Measurements from ENCODE around the gene MNS1. TPM values are rescaled to one million over a fixed set of nuclear protein-coding genes. Genes with fewer than 3 reads are reported as not detected.

MNS1 gene
- total RNA-seq, 1 experiment from 2014 or later: 1.9 TPM

- in situ Hi-C loops (cut with HindIII; ENCODE audit: low pct_unique_long_range_greater_than_20kb, low sequenced_read_pairs): no loop called here
- no peak for DNase-seq (ENCODE audit: low read depth, low spot score)
These were observed 70.0 kb downstream of the MNS1 start for GRCh38 chr15:56394909-56395308.

- no peak for DNase-seq (ENCODE audit: low read depth, low spot score)
- in situ Hi-C loops (cut with HindIII; ENCODE audit: low pct_unique_long_range_greater_than_20kb, low sequenced_read_pairs): no loop called here
These were observed 71.7 kb downstream of the MNS1 start for GRCh38 chr15:56393277-56393676.

- in situ Hi-C loops (cut with HindIII; ENCODE audit: low pct_unique_long_range_greater_than_20kb, low sequenced_read_pairs): no loop called here
- DNase-seq (ENCODE audit: low read depth, low spot score): no peak
These were observed 74.1 kb downstream of the MNS1 start for GRCh38 chr15:56390739-56391267.

- in situ Hi-C loops (cut with HindIII; ENCODE audit: low pct_unique_long_range_greater_than_20kb, low sequenced_read_pairs): no loop called here
- no peak for DNase-seq (ENCODE audit: low read depth, low spot score)
These were observed 79.0 kb downstream of the MNS1 start for GRCh38 chr15:56385908-56386307.

GRCh38 chr15:56383010-56383409, 81.9 kb downstream of the MNS1 start:
- in situ Hi-C loops (cut with HindIII; ENCODE audit: low pct_unique_long_range_greater_than_20kb, low sequenced_read_pairs): no loop called here
- DNase-seq (ENCODE audit: low read depth, low spot score): no peak

Other genes with a start within 250 kb of the MNS1 start
- 5.0 and 5.1 TPM in 2 replicates for gene RFX7, start 221.3 kb downstream of the MNS1 start, total RNA-seq (2014; rRNA removed; shearing (Covaris generic))
- 8.2 and 11.6 TPM in 2 replicates for gene TEX9, start 99.7 kb downstream of the MNS1 start, total RNA-seq (2014; rRNA removed; shearing (Covaris generic))